GM18951 (cell line): Measurements from ENCODE around the gene CCT3.

ENCODE experiments used
- POLR2A ChIP-seq: IDR thresholded peaks from 4 replicates; pipeline ENCODE4 v1.6.1; 2011; ENCODE audit warnings: mild to moderate bottlenecking; ENCODE audit not compliant: insufficient read length, insufficient read depth; ENCODE audit errors: extremely low read depth
- in situ Hi-C: fragments of 300-500 bp; cut with MboI; formaldehyde crosslinking; loops from one replicate; pipeline ENCODE4 v1.12.0; 2022; ENCODE audit warnings: low sequenced_read_pairs, mixed read lengths, inconsistent platforms; ENCODE audit not compliant: unreplicated experiment

The CCT3 gene

GRCh38 chr1:156338180-156338976 is at the start of gene CCT3, which contains the start of gene TSACC:
TSS of gene CCT3 (minus strand) at chr1:156338292. CDS start at chr1:156338184, 108 bp downstream.
TSS of gene TSACC (plus strand) at chr1:156338526. CDS start at chr1:156339758, 1,232 bp downstream.
- in situ Hi-C loops, result loop anchor here (10.0 kb wide), 1 partner anchor 204 kb away; no protein-coding TSS in a partner anchor
- peak; percentile 87 for TF ChIP-seq POLR2A

GRCh38 chr1:156387870-156388173 is 49.7 kb upstream of the CCT3 start:
- in situ Hi-C loops, result loop anchor here (10.0 kb wide), 1 partner anchor 227 kb away; the partner anchor contains the start of gene HAPLN2
- TF ChIP-seq POLR2A, result no peak

- TF ChIP-seq POLR2A, result no peak
- in situ Hi-C loops, result loop anchor here (10.0 kb wide), 1 partner anchor 228 kb away; the partner anchor contains the start of gene HAPLN2
Measured at GRCh38 chr1:156386949-156387869, 49.1 kb upstream of the CCT3 start.

- TF ChIP-seq POLR2A, result no peak
- in situ Hi-C loops, result loop anchor here (10.0 kb wide), 1 partner anchor 228 kb away; the partner anchor contains the start of gene HAPLN2
Measured at GRCh38 chr1:156386134-156386901, 48.2 kb upstream of the CCT3 start.

GRCh38 chr1:156385534-156386031 is 47.5 kb upstream of the CCT3 start:
- in situ Hi-C loops, result loop anchor here (10.0 kb wide), 1 partner anchor 229 kb away; the partner anchor contains the start of gene HAPLN2
- TF ChIP-seq POLR2A, result no peak

GRCh38 chr1:156384658-156385057 is 46.6 kb upstream of the CCT3 start:
- TF ChIP-seq POLR2A, result no peak
- in situ Hi-C loops, result loop anchor here (5.0 to 10.0 kb wide), 2 partner anchors 58 to 230 kb away; partner anchors contain the start of gene HAPLN2

- no peak for TF ChIP-seq POLR2A
- in situ Hi-C loops, result loop anchor here (5.0 to 10.0 kb wide), 2 partner anchors 58 to 231 kb away; partner anchors contain the start of gene HAPLN2
Measured at GRCh38 chr1:156384007-156384406, 45.9 kb upstream of the CCT3 start.

- no peak for TF ChIP-seq POLR2A
- in situ Hi-C loops, result loop anchor here (5.0 to 10.0 kb wide), 2 partner anchors 59 to 232 kb away; partner anchors contain the start of gene HAPLN2
Measured at GRCh38 chr1:156383023-156383422, 44.9 kb upstream of the CCT3 start.

GRCh38 chr1:156382561-156382960 is 44.5 kb upstream of the CCT3 start:
- TF ChIP-seq POLR2A, result no peak
- in situ Hi-C loops, result loop anchor here (5.0 to 10.0 kb wide), 2 partner anchors 60 to 232 kb away; partner anchors contain the start of gene HAPLN2

GRCh38 chr1:156379420-156380165 is 41.5 kb upstream of the CCT3 start:
- in situ Hi-C loops, result loop anchor here (5.0 to 10.0 kb wide), 2 partner anchors 63 to 235 kb away; partner anchors contain the start of gene HAPLN2
- no peak for TF ChIP-seq POLR2A

GRCh38 chr1:156378557-156378956 is 40.5 kb upstream of the CCT3 start:
- no peak for TF ChIP-seq POLR2A
- in situ Hi-C loops, result no loop called here
